ENCODE results near the gene RCOR1.

DNA sequence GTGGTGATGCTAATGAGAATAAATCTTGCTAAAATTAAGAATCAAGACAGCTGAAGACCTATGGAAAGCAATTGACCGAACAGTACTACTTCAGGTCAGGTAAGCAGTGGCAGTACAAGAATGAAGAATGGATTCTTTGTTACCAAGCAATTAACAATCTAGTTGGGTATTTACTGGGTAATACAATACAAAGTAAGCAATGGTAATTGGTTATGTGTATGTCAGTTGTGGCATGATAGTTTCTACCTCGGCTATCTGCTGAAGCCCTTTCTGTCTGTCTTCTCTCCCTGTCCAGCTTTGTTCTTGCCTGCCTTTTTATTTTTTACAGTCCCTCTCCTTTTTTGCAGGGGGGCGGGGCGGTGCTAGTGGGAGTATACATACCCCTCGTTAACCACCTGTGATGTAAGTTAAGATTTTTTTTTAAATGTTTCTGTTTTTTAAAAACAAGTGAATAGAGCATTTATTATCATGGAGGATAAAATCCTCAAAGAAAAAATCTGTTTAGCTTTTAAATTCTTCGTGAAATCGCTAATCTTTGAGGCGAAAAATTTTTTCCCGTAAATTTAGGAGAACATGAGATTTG, 75.9 kb downstream of the RCOR1 start:
- TF ChIP-seq SMC3 (IDR thresholded peaks at IDR 0.05; ENCODE audit: low read depth, low read length) (no peak), MAZ (IDR thresholded peaks at IDR 0.05; ENCODE audit: borderline replicate concordance, low read depth, low read length) (no peak), POLR2A (IDR thresholded peaks at IDR 0.05; ENCODE audit: low read depth, low read length) (no peak), RFX5 (IDR thresholded peaks at IDR 0.05; ENCODE audit: low read depth, low read length) (no peak), NFE2L2 (IDR thresholded peaks at IDR 0.05; ENCODE audit: low read depth, low read length) (no peak), RAD21 (IDR thresholded peaks at IDR 0.05; ENCODE audit: low read length) (no peak)
- TF ChIP-seq, protein P1, sequence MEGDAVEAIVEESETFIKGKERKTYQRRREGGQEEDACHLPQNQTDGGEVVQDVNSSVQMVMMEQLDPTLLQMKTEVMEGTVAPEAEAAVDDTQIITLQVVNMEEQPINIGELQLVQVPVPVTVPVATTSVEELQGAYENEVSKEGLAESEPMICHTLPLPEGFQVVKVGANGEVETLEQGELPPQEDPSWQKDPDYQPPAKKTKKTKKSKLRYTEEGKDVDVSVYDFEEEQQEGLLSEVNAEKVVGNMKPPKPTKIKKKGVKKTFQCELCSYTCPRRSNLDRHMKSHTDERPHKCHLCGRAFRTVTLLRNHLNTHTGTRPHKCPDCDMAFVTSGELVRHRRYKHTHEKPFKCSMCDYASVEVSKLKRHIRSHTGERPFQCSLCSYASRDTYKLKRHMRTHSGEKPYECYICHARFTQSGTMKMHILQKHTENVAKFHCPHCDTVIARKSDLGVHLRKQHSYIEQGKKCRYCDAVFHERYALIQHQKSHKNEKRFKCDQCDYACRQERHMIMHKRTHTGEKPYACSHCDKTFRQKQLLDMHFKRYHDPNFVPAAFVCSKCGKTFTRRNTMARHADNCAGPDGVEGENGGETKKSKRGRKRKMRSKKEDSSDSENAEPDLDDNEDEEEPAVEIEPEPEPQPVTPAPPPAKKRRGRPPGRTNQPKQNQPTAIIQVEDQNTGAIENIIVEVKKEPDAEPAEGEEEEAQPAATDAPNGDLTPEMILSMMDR (conservative IDR thresholded peaks at IDR 0.05; ENCODE audit: low read depth, low read length) = no peak
